Measurements from ENCODE around the gene ARHGEF11. TPM values are rescaled to one million over a fixed set of nuclear protein-coding genes. Genes with fewer than 3 reads are reported as not detected.

The ARHGEF11 gene
- total and polyA plus RNA-seq, 8 donors, result 6.6 to 125 (median 32.7) TPM

DNA sequence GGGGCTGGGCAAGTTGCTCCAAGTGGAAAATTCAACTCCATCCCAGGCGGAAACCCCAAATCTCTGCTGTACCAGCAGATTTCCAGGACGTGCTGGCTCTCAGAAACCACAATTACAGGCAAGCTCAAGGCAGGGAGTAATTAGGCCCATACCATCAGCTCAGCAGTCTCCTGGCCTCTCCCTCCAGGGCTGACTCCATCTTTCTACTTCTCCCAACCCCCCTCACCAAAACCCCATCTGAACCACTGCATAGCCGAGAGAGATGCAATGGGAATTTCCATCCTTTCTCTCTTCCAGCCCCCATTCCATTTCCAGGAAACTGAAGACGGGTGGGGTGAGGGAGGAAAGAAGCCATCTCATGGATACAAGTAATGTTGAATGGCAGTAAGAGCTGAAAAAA is 41.2 kb downstream of the ARHGEF11 start:
- Histone ChIP-seq H3K27ac (no peak overlapping the region), H3K9me3 (no peaks in the 10 kb centered on the region), H3K27me3 (no peaks in the 10 kb centered on the region), H3K4me3 (no peak overlapping the region), H3K4me1 (peaks cover 19 to 59% (median 26%) of the 10 kb centered on the region in 4 donors), H3K36me3 (no peaks in the 10 kb centered on the region)
- 80 to 88% (median 85%) methylated on average over 4 of the region's 4 CpGs for WGBS, 5 donors
- intact Hi-C loops (cut with DNase I; ENCODE audit: low total_unique reads), result no loop called here
- DNase-seq, result no peak
- TF ChIP-seq, protein P1, sequence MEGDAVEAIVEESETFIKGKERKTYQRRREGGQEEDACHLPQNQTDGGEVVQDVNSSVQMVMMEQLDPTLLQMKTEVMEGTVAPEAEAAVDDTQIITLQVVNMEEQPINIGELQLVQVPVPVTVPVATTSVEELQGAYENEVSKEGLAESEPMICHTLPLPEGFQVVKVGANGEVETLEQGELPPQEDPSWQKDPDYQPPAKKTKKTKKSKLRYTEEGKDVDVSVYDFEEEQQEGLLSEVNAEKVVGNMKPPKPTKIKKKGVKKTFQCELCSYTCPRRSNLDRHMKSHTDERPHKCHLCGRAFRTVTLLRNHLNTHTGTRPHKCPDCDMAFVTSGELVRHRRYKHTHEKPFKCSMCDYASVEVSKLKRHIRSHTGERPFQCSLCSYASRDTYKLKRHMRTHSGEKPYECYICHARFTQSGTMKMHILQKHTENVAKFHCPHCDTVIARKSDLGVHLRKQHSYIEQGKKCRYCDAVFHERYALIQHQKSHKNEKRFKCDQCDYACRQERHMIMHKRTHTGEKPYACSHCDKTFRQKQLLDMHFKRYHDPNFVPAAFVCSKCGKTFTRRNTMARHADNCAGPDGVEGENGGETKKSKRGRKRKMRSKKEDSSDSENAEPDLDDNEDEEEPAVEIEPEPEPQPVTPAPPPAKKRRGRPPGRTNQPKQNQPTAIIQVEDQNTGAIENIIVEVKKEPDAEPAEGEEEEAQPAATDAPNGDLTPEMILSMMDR (IDR thresholded peaks at IDR 0.05), result no peak
- TF ChIP-seq POLR2AphosphoS5 (IDR thresholded peaks at IDR 0.05), result no peak
- TF ChIP-seq POLR2A (IDR thresholded peaks at IDR 0.05), result no peak
- TF ChIP-seq EP300 (IDR thresholded peaks at IDR 0.05), result no peak

DNA sequence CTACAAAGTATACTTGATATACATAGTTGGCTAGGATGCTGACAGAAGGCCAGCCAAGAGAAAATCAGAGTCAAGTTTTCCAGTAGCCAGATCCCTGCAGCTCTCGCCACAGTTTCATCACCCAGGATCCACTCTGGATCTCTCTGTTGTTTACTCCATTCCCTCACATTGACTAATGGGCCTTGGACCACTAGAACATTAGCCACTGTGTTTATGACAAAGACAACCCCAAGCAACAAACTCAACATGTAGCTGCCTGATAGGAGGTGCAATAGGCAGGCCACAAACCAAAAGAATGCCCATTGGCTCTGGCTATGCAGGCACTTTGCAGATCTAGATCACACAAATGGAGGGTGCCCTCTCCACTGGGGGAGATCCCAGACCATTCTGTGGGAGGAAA is 44.2 kb downstream of the ARHGEF11 start:
- intact Hi-C loops (cut with DNase I; ENCODE audit: low total_unique reads), result no loop called here
- 71 to 89% (median 87%) methylated on average over 1 of the region's 1 CpG for WGBS, 5 donors
- Histone ChIP-seq H3K36me3 (no peaks in the 10 kb centered on the region), H3K27ac (no peak overlapping the region), H3K27me3 (no peaks in the 10 kb centered on the region), H3K9me3 (no peaks in the 10 kb centered on the region), H3K4me1 (peaks cover 0 to 44% (median 9%) of the 10 kb centered on the region in 4 donors), H3K4me3 (no peak overlapping the region)
- no peak for DNase-seq
- TF ChIP-seq POLR2AphosphoS5 (IDR thresholded peaks at IDR 0.05) (no peak), POLR2A (IDR thresholded peaks at IDR 0.05) (no peak), EP300 (IDR thresholded peaks at IDR 0.05) (no peak)

DNA sequence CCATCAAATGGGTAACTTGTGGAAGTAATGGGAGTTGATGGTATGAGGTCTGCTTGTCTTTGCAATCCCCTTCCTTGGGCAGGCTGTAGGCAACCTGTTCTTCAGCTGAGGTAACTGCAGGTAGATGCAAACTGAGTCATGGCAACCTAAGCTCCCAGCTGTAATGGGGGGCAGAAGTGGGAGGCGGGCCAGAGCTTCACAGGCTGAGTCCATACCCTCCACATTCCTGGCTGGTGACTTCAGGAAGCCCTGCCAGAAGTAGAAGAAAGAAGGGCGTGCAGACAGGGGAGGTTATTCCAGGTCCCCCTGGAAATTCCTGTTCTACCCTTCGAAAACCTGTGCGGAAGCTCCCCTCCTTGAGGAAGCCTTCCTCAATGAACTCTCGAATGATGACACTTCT is 44.9 kb downstream of the ARHGEF11 start:
- intact Hi-C loops (cut with DNase I; ENCODE audit: low total_unique reads), result no loop called here
- whole genome bisulfite sequencing, 5 donors, result 84 to 96% (median 91%) methylated on average over 5 of the region's 5 CpGs
- H3K4me1 ChIP-seq, result peaks cover 0 to 44% (median 9%) of the 10 kb centered on the region in 4 donors

DNA sequence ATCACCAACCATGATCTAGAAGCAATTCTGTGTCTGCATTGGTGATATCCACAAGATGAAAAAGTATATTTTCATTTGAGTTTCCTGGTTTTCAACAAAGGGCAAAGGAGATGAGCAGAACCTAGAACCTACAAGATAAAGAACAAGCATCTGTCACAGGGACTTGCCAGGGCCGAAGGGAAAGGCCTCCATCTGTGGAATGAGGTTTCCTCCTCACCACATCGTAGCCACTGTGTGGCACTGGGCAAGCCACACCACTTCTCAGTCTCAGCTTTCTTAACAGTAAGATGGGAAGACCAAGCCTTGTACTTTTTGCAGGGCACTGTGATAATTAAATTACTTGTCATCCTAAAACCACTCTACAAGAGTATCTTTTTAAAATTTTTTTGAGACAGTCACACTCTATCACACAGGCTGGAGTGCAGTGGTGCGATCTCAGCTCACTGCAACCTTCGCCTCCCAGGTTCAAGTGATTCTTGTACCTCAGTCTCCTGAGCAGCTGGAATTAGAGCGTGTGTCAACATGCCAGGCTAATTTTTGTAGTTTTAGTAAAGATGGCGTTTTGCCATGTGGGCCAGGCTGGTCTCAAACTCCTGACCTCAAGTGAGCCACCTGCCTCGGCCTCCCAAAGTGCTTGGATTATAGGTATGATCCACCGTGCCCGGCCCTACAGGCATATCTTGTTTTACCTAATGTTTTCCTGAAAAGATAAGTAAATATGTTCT is 45.8 kb downstream of the ARHGEF11 start:
- 73 to 88% (median 82%) methylated on average over 9 of the region's 9 CpGs for WGBS, 5 donors
- Histone ChIP-seq H3K4me3 (no peak overlapping the region), H3K4me1 (peaks cover 0 to 43% (median 5%) of the 10 kb centered on the region in 4 donors), H3K27ac (no peak overlapping the region), H3K36me3 (no peaks in the 10 kb centered on the region), H3K27me3 (no peaks in the 10 kb centered on the region), H3K9me3 (no peaks in the 10 kb centered on the region)
- intact Hi-C loops (cut with DNase I; ENCODE audit: low total_unique reads), result no loop called here
- DNase-seq, result no peak
- no peak for TF ChIP-seq POLR2AphosphoS5 (IDR thresholded peaks at IDR 0.05)
- TF ChIP-seq, protein P1 (IDR thresholded peaks at IDR 0.05), result no peak
- no peak for TF ChIP-seq POLR2A (IDR thresholded peaks at IDR 0.05)
- TF ChIP-seq EP300 (IDR thresholded peaks at IDR 0.05), result no peak

More for the DNA sequence above, 44.9 kb downstream of the ARHGEF11 start:
- TF ChIP-seq POLR2A (IDR thresholded peaks at IDR 0.05) (no peak), POLR2AphosphoS5 (IDR thresholded peaks at IDR 0.05) (no peak), EP300 (IDR thresholded peaks at IDR 0.05) (no peak)
- TF ChIP-seq, protein P1 (IDR thresholded peaks at IDR 0.05), result no peak
- Histone ChIP-seq H3K27ac (no peak overlapping the region), H3K27me3 (no peaks in the 10 kb centered on the region), H3K4me3 (no peak overlapping the region), H3K9me3 (no peaks in the 10 kb centered on the region), H3K36me3 (no peaks in the 10 kb centered on the region)
- no peak for DNase-seq
